ENCODE measurements around the gene SLC10A3.
A peak's percentile ranks its signal among the peaks of the same experiment; 100 is the strongest.
"Not testable (repeated sequence)": the region's sequence is repeated elsewhere in the genome, so short reads cannot be mapped to it uniquely, and the experiment has no call there.

The SLC10A3 gene

DNA sequence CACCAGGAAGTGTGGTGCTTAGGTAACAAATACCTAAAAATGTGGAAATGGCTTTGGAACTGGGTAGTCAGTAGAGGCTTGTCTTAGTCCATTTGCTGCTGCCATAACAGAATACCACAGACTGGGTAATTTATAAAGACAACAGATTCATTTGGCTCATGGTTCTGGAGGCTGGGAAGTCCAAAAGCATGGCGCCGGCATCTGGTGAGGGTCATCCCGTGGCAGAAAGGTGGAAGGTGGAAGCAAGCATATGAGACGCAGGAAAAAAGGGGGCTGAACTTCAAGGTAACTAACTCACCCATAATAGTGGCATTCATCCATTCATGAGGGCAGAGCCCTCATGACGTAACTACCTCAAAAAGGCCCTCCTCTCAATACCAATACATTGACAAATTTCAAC is 19.0 kb upstream of the SLC10A3 start:
- DNase-seq (ENCODE audit: low read depth): no peak

DNA sequence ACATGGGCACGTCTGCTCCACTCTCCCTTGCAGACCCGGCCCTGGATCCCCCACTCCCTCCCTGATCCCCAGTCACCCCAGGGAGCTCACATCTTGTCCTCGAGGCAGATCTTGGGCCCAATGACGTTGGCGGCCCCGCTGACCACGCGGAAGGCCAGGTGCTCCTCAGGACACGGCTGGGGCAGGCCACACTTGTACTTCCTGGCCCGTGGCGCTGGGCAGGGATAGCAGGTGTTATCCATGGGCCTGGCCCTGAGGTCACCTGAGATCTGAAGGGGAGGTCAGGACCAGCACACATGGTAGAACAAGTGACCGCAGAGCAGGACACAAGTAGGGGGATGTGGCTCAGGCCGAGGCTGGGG is 17.9 kb upstream of the SLC10A3 start:
- DNase-seq (ENCODE audit: low read depth): no peak

DNA sequence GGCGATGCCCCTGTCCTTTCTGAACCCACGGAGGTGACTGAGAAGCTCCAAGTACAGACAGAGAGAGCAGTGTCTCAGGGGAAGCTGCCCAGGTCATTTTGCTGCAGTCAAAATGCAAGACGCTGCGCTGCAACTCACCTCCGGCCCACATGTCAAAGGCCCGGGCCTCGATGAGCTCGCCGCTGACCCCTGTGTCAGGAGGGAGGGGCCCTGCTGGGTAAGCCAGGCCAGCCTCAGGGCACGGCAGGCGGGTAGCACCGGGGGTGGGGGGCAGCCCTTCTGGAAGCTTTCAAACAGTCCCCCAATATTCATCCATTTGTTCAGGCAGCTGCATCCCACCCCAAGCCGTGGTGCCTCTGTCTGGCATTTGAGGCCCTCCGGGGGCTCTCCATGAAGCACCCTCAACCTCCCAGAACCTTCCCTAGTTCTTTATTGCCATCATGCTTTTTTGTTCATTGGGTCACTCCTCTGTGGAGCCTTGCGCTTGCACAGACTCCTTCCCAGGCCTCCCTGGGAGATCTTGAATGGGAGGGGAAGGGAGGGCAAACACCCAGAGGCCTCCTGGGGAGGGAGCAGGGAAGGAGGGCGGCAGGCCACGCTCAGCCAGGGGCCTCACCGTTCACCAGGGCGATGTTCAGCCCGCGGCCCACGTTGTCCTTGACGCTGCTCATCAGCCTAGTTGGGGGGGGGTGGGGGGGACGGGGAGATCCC is 17.4 kb upstream of the SLC10A3 start:
- DNase-seq (ENCODE audit: low read depth): no peak

DNA sequence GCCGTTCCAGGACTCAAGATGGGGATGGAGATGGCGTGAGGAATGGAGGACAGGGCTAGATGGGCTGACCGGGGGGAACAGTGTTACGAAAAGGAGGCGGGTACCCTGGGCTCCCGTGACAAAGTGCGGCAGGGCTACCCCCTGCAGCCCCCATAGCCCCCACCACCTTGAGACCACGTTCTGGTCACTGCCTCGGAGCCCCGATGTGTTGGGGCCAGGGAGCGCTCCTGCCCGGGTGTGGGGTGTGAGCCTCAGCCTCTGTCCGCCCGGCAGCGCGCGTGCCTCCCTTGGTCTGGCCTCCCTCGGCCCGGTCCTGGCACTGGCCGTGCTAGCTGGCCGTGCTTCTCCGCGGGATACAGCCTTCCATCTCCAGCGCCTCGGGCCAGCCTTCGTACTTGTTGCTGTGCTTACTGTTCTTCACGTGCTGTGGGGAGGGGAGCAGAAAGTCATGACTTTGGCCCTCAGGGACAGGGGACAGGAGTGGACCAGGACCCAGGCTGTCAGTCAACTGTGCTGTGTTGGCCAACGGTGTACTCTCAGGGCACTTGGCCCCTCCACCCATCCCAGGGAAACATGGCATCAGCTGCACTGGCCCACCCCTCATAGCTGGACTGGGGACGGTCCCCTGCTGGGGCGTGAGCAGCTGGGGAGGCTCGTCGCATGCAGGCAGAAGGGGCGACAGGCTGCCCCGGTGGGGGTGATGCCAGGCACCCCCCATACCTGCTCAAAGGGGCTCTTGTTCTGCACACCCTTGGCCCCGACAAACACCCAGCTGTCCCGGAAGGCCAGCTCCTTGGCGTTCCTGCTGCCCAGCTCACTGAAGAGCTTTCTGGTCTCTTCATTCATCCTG is 16.3 kb upstream of the SLC10A3 start:
- DNase-seq (ENCODE audit: low read depth): no peak

DNA sequence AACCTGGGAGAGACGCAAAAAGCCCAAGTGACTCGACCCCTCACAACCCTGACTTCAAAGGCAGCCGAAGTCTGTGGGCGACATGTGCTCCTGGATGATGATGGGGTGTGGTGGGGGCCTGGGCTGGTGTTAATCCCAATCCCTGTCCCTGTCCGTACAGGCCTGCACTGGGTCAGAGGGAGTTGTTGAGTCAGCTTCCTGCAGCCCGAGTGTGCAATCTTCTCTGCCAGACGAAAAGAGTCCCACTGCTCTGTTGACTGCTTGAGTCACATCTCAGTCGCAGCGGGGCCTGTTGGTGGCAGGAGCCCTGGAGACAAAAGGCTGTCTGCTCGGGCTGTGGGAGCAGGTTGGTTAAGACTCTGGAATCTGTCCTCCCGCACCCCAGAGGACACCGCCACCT is 15.3 kb upstream of the SLC10A3 start:
- DNase-seq (ENCODE audit: low read depth): no peak

- DNase-seq (ENCODE audit: low read depth): no peak
Measured at GRCh38 chrX:154502989-154503388, 12.6 kb upstream of the SLC10A3 start.

DNA sequence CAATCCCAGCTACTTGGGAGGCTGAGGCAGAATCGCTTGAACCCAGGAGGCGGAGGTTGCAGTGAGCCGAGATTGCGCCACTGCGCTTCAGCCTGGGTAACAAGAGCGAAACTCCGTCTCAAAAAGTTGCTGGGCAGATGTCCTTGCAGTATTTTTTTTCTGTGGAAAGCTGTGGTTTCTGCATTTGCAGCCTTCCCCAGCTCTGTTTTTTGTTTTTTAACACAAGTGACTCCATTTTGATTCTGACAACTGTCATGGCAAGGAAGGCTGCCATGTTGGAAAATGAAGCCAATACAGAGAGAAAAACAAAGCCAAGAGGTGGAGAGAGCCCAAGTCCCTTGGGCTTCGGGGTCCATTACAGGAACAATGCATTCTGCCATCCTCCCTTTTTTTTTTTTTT is 11.7 kb upstream of the SLC10A3 start:
- DNase-seq (ENCODE audit: low read depth): no peak

GRCh38 chrX:154501423-154501822 is 11.0 kb upstream of the SLC10A3 start:
- not testable (repeated sequence) for DNase-seq (ENCODE audit: low read depth)

GRCh38 chrX:154496591-154497137 is 6.2 kb upstream of the SLC10A3 start:
- not testable (repeated sequence) for DNase-seq (ENCODE audit: low read depth)

DNA sequence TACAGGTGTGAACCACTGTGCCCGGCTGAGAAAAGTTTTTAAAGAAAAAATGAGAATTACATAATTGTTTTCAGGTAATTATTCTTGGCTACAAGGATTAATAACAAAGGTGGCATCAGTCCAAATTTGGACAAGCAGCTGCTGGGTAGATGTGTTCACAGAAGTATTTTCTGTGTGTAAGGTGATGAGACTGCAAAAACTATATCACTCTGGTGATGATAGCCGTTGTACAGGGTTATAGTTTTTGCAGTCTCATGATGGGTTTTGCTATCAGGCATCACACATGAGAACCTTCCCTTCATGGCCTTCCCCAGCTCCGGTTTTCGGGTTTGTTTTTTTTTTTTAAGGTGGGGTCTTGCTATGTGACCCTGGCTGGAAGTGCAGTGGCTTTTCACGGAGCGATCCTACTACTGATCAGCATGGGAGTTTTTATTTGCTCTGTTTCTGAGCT is 5.1 kb upstream of the SLC10A3 start:
- DNase-seq (ENCODE audit: low read depth): no peak

GRCh38 chrX:154494715-154495114 is 4.3 kb upstream of the SLC10A3 start:
- no peak for DNase-seq (ENCODE audit: low read depth)

DNA sequence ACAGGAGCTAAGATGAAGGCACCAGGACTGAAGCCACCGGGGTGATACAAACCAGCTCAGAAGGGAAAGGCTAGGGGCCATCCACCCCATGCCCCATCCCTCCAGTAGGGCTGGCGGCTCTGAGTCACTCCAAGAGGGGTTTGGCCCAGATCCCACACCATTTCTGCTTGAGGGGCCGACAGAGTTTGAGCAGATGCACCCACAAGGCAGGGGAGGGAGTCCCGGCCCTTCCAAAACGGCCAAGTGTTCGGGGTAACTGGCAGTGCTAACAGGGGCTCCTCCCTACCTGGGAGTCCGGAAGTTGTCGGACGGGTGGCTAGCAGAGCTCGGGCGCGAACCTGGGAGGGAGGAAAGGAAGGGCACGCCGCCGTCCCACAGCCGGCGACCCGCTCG is 412 bp downstream of the SLC10A3 start:
- DNase-seq (ENCODE audit: low read depth): no peak

GRCh38 chrX:154489182-154489581 is 1.2 kb downstream of the SLC10A3 start:
- no peak for DNase-seq (ENCODE audit: low read depth)

- DNase-seq (ENCODE audit: low read depth): no peak
Measured at GRCh38 chrX:154488336-154489075, 1.9 kb downstream of the SLC10A3 start.

- DNase-seq (ENCODE audit: low read depth): no peak
Measured at GRCh38 chrX:154487518-154488290, 2.7 kb downstream of the SLC10A3 start.

DNA sequence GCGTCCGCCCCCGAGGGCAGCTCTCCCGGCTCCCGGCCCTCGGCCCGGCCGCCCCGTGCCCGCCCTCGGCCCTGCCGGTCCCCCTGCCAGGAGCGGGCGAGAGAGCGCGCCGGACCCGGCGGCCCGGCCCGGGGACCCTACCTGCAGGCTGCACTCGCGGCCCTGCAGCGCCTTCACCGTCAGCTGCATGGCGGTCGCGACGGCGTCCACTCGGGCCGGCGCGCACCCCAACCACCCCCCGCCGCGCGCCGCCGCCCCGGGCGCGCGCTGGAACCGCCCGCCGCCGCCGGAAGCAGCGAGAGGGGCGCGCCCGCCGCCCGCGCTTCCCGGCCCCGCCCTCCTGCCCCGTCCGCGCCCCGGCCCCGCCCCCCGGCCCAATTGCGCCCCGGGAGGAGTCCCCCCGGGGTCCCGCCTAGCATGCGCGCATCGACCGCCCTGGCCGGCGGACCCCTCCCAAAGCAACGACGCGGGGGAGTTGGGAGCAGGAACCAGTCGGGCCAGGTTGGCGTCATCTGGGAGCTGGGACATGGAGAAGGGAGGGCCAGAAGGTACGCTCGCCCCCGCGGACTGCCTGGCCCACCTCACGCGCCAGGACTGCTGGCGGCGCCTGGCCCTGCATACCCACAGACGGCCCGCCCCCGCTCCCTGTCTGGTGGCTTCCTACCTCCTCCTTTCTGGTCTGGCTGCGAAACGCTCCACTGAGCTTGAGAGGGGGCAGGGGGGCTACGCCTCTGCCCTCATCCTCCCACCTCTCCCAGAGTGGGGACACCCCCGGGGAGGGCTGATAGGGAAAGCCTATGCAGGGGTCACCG is 3.8 kb downstream of the SLC10A3 start, which contains the start of gene UBL4A:
Gene UBL4A, minus strand, starts transcription at position 220 of the 812 bp plus-strand sequence. Its CDS starts 31 bp downstream, at position 189.
- peak; percentile 42 for DNase-seq (ENCODE audit: low read depth)

DNA sequence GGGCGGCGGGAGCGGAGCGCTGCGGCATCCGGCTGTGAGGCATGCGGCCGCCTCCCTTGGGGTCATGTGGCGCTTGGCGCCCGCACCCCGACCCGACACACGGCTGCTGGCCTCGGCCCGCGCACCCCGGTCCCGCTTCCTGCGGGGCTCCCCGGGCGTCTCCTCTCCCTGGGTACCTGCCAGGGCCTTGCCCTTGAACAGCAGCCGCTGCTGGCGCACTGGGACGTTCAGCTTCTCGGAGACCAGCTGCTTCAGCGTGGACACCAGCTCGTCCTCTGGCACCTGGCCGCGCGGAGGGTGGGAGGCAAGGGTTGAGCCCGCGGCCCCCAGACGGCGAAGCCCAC is 4.4 kb downstream of the SLC10A3 start:
- DNase-seq (ENCODE audit: low read depth): peak; percentile 26

- no peak for DNase-seq (ENCODE audit: low read depth)
Measured at GRCh38 chrX:154485150-154486051, 5.0 kb downstream of the SLC10A3 start.

- no peak for DNase-seq (ENCODE audit: low read depth)
Measured at GRCh38 chrX:154484255-154485149, 5.9 kb downstream of the SLC10A3 start.

Measured in T-helper 22 cell (primary cell).